ENCODE results near the gene HMGXB4.
"Not testable (repeated sequence)": the region's sequence is repeated elsewhere in the genome, so short reads cannot be mapped to it uniquely, and the experiment has no call there.

HMGXB4 gene, protein sequence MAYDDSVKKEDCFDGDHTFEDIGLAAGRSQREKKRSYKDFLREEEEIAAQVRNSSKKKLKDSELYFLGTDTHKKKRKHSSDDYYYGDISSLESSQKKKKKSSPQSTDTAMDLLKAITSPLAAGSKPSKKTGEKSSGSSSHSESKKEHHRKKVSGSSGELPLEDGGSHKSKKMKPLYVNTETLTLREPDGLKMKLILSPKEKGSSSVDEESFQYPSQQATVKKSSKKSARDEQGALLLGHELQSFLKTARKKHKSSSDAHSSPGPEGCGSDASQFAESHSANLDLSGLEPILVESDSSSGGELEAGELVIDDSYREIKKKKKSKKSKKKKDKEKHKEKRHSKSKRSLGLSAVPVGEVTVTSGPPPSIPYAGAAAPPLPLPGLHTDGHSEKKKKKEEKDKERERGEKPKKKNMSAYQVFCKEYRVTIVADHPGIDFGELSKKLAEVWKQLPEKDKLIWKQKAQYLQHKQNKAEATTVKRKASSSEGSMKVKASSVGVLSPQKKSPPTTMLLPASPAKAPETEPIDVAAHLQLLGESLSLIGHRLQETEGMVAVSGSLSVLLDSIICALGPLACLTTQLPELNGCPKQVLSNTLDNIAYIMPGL

DNA sequence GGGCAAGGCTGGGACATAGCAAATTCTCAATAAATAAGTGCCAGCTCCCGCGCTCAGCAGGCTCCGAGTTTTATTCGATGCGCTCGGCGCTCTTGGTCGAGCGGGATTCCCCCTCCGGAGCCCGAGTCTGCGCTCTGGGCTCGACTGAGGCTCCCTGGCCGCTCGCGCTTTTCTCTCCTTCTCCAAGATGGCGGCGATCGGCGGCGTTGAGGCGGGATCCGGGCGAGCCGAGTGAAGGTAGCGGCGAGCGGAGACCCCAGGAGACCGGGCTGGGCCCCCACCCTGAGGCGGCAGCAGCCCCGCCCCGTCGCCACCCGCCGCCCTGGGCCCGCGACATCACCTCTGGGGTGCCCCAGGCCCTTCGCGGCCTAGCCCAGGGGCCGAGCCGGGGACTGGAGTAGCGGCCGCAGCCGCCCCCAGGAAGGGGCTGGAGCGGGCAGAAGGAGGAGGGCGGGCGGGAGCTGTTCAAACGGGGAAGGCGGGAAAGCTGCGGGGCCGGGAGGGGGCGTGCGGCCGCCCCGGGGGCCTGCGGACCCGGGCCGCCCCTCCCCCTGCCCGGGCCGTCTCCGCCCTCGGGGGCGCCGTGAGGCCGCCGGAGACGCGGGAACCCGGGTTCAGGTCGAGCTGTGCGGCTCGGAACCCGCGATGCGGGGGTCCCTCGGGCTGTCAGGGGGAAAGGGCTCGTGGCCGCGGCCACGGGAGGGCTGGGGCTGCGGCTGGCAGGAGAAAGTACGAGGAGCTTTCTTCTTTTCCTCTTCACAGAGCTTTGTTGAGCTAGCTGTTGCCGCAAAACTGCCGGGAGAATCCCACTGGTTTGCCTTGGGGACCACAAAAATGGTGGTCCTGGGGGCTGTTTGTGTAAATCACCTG lies at the start of gene HMGXB4:
HMGXB4 (plus strand) TSS at position 173 of the 870 bp plus-strand sequence. CDS start 4,898 bp downstream, outside the sequence.
- DNase-seq, result peak; percentile 87

DNA sequence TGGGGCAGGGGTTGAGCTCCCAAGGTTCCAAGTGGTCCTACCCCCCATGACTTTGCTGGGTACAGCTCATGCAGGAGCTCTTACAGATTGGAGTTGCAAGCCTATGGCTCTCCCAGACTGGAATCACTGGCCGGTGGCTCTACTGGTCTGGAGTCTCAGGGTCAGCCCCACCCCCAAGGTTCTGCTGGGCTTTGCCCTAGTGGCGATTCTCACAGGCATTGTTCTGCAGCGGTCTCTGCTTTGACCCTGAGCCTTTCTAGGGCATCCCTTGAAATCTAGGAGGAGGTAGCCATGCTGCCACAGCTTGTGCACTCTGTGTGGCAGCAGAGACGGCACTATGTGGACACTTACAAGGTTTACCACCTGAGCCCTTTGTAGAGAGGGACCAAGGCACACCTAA lies 49.3 kb upstream of the HMGXB4 start:
- DNase-seq, result no peak

DNA sequence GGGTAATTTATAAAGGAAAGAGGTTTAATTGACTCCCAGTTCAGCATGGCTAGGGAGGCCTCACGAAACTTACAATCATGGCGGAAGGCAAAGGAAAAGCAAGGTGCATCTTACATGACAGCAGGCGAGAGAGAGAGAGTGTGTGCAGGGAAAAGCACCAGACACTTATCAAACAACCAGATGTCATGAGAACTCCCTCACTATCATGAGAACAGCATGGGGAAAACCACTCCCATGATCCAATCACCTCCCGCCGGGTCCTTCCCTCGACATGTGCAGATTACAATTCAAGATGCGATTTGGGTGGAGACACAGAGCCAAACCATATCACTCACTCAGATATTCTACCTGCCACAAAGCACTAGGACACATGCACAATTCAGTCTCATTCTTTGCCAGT lies 48.1 kb upstream of the HMGXB4 start:
- DNase-seq, result no peak

DNA sequence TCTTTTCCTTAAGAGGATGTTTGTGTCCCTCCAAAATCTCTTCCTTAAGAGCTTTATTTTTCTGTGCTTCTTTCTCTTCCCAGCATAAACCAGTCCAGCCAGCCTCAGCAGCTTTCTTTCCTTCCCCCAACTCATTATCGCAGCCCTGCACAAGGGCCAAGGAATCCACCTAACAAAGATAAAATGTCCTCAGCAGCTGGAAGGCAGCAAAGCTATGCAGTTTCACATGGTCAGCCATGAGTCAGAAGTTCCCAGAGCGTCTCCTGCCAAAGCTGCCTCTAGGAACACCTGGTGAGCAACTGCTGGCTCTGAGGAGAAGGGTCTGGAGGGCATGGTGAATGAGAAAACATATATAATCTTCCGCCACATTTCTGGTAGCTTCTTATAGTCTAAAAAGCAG lies 45.3 kb upstream of the HMGXB4 start:
- no peak for DNase-seq

DNA sequence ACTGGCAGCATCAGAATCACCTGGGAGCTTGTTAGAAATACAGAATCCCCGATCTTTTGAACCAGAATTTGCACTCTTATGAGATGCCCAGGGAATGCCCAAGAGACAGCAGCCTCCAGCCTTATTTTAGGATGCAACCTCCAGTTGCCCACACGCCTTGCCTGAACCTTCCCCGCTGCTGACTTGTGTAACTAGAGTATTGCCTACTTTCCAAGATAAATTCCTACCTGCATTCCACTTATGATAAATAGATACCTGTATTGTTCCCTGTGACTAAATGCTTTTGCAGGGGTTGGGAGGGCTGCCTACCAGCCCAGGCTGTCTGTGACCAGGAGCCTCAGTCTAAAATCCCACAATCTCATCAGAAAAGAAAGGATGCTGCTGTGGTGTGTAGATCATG lies 44.3 kb upstream of the HMGXB4 start:
- no peak for DNase-seq

DNA sequence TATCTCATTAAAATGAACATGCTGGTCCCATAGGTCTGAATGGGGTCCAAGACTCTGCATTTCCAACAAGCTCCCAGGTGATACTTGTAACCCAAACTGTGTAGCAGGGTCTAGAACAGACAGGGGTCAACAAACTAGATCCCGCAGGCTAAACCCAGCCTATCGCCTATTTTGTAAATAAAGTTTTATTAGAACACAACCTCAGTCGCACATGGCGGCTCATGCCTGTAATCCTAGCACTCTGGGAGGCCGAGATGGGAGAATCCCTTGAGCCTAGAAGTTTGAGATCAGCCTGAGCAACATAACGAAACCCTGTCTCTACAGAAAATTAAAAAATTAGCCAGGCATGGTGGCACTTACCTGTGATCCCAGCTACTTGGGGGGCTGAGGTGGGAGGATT lies 42.3 kb upstream of the HMGXB4 start:
- no peak for DNase-seq

DNA sequence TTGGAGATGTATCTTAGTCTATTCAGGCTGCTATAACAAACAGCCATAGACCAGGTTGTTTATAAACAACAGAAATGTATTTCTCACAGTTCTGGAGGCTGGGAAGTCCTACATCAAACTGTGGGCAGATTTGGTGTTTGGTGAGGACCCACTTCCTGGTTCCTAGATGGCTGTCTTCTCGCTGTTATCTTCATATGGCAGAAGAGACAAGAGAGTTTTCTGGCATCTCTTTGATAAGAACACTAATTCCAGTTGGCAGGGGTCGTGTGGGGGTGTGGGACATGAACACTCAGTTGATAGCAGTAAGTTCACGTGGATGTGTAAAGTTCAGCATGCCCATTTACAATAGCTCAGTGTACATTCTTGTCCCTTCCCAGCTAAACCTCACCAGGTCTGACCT lies 41.3 kb upstream of the HMGXB4 start:
- no peak for DNase-seq

DNA sequence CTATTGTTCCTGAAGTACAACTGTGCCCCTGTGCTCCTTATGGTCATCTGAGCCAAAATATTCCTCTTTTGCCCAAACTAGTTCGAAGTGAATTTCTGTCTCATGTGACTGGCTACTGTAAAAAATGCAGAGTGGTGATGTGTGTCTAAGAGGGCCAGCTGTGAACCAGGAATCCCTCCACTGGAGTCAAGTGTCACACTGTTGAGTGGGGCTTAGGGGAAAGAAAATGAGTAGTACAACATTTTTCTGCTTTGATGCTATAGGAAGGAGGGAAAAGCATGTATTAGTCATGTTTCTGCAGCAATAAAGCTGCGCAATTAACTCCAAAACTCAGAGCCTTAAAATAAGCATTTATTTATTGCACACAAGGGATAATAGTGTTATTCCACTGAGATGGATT lies 39.8 kb upstream of the HMGXB4 start:
- no peak for DNase-seq

DNA sequence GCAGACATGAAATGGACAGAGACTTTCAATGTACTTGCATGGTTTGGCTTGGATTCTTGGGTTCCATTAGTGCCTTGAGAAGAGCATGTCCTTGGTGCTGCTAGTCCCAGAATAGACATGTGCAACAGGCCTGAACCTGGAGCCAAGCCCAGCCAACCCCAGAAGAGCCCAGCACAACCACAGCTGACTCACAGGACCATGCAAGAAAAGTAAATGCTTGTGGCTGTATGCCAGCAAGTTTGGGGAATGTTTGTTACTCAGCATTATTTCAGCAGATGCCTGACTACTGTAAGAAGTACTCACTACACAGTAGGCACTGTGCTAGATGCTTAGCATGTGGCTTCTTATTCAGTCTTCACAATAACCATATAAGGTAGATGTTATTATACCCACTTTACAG lies 39.2 kb upstream of the HMGXB4 start:
- no peak for DNase-seq

DNA sequence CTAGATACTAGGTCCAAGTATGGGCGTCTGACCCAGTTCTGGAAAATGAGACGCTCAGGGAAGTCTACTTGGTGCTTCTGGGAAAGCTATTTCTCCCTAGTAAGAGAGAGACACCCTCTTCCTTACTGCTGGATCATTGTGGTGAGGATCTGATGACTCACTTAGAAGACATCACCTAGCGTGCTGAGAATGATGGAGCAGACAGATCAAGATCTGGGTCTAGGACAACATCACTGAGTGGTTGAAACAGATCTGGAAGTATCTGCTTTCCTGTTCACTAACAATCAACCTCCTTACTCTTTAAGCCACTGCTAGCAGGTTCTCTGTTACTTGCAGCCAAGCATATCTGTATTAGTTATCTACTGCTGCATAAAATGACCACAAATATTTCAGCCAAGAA lies 38.3 kb upstream of the HMGXB4 start:
- DNase-seq, result no peak

DNA sequence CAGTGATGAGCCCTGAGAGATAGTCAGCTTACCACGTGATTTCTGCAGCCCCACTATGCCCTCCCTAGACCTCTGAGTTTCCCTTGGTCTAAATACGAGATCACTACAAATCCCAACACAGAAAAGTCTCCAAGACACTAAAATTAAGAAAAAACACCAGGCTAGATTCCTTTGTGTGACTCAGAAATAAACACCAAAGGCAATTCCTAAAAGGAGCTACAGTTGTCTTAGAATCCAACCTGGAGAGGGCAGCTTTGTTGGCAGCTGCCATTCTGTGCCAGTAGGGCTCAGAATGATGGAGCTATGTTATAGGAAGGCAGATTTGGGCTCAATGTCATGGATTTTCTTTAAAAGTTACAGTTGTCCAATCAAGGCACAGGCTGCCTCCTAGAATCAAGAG lies 37.1 kb upstream of the HMGXB4 start:
- DNase-seq, result no peak

DNA sequence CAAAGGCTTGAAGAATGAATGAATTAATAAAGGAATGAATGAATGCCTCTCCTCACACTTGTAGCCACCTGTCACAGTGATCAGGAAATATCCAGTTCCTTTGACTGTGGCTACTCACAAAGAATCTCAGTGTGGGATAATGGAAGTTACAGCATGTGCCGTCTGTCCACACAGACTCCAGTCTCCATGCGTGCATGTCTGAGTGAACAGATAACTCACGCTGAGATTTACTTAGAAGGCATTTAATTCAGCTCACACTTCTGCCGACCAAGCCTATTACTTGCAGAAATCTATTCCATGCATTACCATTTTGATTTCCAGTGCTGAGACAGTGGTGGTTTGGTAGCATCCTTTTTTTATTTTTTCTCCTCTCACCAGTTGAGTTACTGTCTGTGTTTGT lies 32.3 kb upstream of the HMGXB4 start:
- no peak for DNase-seq

DNA sequence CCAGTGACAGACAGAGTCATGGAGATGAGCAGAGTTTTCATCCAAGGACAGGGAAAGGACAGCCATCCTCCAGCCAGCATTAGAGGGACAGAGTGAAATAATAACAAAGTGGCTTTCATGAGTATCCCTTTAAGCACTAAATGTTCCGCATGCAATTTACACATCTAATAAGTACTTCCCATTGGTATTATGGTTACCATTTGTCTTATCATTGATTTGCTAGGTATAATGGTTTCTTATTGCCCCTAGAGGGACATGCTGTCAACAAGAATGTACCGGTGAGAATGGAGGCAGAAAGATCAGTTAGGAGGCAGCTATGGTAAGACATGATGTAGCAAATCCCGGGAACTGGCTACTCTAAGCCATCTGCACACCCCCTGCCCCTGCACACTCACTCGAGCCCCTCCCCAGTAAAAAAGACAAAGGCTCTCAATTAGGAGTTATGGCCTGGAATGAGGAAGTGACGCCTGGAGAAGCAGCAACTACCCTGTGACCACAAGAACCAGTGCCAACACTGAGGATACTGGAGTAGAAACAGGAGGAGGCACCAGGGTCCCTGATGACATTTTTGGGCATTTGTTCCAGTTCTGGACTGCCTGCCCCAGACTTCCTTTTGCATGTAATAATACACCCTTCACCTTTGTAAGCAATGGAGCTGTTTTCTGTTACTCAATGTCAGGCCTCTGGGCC lies 30.2 kb upstream of the HMGXB4 start:
- DNase-seq, result no peak

DNA sequence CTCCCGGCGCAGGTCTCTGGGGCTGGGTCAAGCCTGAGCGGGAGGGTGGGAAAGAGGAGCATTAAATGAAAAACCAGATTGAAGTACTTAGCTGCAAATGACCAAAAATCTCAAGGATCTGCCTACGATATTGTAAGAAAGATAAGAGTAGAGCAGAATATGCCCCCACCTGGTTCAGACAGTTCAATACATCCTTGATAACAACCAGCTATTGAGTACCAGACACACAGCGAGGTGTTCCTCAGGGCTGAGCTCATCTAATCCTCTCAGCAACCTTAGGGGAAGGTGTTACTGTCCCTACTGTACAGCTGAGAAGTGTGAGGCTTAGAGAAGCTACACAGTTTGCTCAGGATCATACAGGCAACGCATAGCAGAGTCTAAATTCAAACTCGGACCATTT lies 27.4 kb upstream of the HMGXB4 start:
- no peak for DNase-seq

DNA sequence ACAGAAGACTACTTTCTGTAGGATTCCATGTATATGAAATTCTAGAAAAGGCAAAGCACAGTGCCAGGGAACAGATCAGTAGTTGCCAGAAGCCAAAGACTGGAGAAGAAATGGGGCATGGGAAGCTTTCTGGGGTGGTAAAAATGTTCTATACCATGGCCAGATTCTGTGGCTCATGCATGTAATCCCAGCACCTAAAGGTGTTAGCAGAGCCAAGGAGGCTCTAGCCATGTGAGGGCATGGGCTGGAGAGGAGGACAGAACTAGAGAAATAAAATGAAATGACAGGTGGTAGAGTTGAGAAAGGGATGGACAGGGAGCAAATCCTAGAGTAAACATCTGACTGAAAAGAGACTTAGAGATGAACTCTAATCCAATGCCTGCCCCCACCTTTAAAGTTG lies 26.9 kb upstream of the HMGXB4 start:
- DNase-seq, result no peak

DNA sequence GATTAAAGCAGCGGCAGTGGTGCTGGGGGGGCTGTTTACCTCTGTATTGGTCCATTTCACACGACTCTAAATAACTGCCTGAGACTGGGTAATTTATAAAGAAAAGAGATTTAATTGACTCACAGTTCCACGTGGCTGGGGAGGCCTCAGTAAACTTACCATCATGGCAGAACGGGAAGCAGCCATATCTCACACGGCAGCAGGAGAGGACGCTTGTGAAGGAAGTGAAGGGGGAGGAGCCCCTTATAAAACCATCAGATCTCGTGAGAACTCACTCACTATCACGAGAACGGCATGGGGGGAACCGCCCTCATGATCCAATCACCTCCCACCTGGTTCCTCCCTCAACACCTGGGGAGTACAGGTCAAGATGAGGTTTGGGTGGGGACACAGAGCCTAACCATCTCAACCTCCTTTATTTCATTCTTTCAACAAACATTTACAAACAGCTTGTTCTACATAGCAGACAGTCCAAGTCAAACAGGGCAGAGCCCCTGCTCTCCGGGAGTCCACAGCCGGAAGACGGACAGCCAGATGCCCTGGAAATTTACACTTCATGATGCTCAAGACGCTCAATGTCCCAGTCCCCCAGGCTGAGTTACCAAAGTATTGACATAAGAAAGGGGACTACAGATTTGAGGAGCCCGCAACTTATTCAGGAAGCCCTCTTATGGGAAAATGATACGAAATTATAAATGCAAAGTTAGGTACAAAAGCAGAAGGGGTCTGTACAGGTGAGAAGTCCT lies 26.3 kb upstream of the HMGXB4 start:
- no peak for DNase-seq

DNA sequence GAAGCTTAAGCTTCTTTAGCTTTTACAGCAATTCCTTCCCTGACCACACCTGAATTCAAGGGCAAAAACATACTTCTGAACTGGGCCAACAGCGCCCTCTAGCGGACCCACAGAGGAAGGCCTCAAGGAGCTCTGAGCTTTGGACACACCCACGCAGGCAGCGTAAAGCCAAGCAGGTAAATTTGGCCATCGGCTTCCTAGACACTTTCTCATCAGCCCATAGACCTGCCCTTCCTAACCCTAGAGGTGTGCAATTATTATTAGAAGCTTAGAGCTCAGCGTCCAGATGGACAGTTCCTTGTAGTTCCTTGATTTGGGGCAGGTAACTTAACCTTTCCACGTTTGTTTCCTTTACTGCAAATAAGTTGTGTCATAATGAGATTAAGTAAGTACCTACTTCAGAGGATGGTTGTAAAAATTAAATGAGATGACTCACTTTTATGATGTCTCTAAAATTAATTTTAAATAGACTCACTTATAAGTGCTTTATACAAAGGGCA lies 25.7 kb upstream of the HMGXB4 start:
- peak; percentile 55 for DNase-seq

DNA sequence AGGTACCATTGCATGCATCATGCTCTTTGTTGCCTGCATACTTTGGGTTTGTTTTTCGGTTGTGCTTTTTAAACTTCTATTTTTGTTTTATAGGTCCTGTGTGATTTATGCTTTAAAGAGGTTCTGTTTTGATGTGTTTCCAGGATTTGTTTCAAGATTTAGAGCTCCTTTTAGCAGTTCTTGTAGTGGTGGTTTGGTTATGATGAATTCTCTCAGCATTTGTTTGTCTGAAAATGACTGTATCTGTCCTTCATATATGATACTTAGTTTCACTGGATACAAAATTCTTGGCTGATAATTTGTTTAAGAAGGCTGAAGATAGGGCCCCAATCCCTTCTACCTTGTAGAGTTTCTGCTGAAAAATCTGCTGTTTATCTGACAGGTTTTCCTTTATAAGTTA lies 18.5 kb upstream of the HMGXB4 start:
- not testable (repeated sequence) for DNase-seq

DNA sequence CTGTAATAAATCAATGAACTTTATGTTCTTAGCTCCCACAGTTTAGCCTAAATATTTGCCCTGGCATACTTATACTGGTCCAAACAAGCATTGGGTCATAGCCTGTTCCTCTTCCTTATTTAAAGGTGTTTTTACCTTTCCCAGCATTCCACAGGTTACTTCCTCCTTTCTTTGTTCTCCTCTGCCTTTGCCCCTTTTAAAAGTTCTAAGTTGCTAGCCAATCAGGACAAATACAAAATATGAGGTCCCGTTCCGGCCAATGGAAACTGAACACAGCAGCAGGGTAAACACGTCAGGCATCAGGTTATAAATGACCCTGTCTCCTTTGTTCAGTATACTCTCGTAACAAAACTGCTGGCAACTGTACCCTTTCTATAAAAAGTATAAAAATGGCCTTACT lies 12.8 kb upstream of the HMGXB4 start:
- DNase-seq, result not testable (repeated sequence)

DNA sequence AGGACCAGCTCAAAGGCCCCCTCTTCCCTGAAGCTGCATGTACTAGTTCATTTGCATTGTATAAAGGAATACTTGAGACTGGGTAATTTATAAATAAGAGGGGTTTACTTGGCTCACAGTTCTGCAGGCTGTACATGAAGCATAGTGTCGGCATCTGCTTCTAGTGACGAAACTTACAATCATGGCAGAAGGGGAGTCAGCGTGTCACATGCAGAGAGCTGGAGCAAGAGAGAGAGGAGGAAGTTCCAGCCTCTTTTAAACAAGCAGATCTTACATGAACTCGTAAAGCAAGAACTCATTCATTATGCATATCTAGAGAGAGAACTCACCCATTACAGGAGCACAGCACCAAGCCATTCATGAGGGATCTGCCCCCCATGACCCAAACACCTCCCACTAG lies 7.1 kb upstream of the HMGXB4 start:
- DNase-seq, result no peak

DNA sequence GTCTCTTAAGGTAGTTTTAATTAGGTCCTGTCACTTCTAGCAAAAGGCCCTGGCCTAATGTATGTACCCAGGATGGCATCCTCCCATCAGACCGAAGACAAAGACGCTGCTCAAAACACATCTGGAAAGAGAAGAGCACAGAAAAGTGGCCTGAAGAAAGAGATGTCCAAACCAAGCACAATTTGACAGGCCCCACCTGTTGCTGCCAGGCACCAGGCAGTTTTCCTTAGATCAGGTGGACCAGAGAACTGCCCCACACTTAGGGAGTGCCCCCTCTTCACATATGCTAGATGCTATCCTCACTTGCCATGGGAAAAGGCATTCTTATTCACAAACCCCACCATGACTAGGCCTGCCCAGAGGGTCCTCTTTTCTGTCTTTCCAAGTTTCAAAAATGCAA lies 3.3 kb upstream of the HMGXB4 start:
- DNase-seq, result no peak

DNA sequence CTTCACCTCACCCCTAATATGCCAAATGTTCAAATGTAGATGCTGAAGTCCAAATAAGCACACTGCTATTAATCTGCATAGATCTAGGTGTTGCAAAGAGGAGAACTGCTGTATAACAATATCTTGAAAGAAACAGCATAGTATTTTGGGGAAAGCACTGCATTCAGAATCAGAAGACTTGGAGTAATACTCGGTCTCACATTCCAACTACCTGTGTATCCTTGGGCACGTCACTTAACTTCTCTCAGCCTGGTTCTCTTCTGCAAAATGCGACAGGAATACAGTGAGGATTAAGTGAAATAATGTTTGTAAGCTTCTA lies 332 bp upstream of the HMGXB4 start:
- no peak for DNase-seq

All from CD4-positive, alpha-beta T cell treated with Interleukin-15 for 1 hour (primary cell).